OCI-LY1 (cell line): ENCODE data around the gene CITED2.

Experiments
- EZH2 ChIP-seq: fragments of 200-600 bp; sonication (generic), shearing (Covaris generic); IDR thresholded peaks from 2 replicates; pipeline ENCODE4 v1.8.0; 2017; ENCODE audit warnings: borderline replicate concordance, mixed run types, mild to moderate bottlenecking, antibody characterized with exemption, low read length, moderate library complexity, mixed read lengths
- TF ChIP-seq, protein P1 (sequence below): fragments of 200-600 bp; sonication (generic), shearing (Covaris generic); IDR thresholded peaks from 2 replicates; pipeline ENCODE4 v1.5.1; 2017; ENCODE audit warnings: mild to moderate bottlenecking, antibody characterized with exemption, low read length, moderate library complexity, mixed read lengths

DNA sequence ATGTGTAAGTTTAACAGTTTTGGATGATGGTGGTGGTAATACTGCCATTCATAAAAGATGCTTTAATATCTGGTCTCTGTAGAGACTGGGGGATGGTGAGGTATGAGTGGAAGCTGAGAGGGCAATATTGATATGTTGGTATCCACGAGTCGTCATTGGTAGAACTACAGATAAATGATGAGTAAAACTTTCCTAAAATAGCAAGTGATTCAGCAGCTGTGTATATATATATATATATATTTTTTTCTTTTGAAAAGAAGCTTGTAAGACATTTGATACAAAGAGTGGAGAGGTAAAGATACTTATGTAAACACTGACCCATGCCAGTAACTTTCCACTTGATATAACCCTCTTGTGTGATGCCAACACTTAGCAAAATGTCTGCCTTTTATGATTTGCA, 41.7 kb upstream of the CITED2 start:
- TF ChIP-seq, protein P1, sequence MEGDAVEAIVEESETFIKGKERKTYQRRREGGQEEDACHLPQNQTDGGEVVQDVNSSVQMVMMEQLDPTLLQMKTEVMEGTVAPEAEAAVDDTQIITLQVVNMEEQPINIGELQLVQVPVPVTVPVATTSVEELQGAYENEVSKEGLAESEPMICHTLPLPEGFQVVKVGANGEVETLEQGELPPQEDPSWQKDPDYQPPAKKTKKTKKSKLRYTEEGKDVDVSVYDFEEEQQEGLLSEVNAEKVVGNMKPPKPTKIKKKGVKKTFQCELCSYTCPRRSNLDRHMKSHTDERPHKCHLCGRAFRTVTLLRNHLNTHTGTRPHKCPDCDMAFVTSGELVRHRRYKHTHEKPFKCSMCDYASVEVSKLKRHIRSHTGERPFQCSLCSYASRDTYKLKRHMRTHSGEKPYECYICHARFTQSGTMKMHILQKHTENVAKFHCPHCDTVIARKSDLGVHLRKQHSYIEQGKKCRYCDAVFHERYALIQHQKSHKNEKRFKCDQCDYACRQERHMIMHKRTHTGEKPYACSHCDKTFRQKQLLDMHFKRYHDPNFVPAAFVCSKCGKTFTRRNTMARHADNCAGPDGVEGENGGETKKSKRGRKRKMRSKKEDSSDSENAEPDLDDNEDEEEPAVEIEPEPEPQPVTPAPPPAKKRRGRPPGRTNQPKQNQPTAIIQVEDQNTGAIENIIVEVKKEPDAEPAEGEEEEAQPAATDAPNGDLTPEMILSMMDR: no peak
- no peak for TF ChIP-seq EZH2
